ENCODE measurements around the gene GLI3. TPM values are rescaled to one million over a fixed set of nuclear protein-coding genes. Genes with fewer than 3 reads are reported as not detected.

Gene GLI3
- total RNA-seq, 1 experiment from 2014 or later: 45.0 TPM

DNA sequence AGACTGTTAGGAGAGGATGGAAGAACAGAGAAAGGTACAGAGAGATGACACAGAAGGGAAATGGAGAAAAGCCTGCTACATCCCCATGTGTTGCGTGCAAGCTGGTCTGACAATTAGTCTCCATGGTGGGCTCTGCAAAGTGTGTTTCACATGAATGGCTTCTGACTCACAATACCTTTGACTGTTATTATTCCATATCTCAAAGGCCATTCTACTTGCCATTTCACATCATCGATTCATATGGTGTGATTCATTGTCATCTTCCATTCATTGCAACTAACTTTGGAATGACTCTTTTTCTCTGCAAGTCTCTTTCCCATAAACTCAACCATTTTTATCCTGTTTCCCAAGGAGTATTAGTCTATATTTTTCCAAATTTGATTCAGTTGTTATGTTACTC lies 325.2 kb downstream of the GLI3 start:
- Histone ChIP-seq H3K79me2 (ENCODE audit: insufficient read depth, low read length) (no peaks in the 10 kb centered on the region), H2AFZ (ENCODE audit: low read length) (no peak overlapping the region), H3K4me2 (ENCODE audit: insufficient read depth, insufficient read length, low read length) (no peak overlapping the region), H2BK5ac (ENCODE audit: insufficient read length, low read length) (no peak overlapping the region), H2BK15ac (ENCODE audit: low read depth, low read length) (no peak overlapping the region), H3K23ac (ENCODE audit: insufficient read length, low read depth, low read length) (no peak overlapping the region), H2BK120ac (ENCODE audit: low read depth, low read length, poor library complexity, severe bottlenecking) (no peak overlapping the region), H4K91ac (ENCODE audit: insufficient read length, low read depth, low read length) (no peak overlapping the region), H3K9ac (ENCODE audit: extremely low read depth, insufficient read length, low read length) (no peak overlapping the region), H3K79me1 (ENCODE audit: insufficient read depth, low read depth, low read length, poor library complexity, severe bottlenecking) (no peaks in the 10 kb centered on the region), H3K23me2 (ENCODE audit: insufficient read length, low read depth, low read length, poor library complexity, severe bottlenecking) (no peaks in the 10 kb centered on the region), H3K9me3 (ENCODE audit: control insufficient read depth, low read depth, low read length) (no peaks in the 10 kb centered on the region), H3K27me3 (ENCODE audit: insufficient read depth, low read length) (no peaks in the 10 kb centered on the region), H2BK20ac (ENCODE audit: low read depth, low read length, poor library complexity, severe bottlenecking) (no peak overlapping the region), H4K8ac (replicated peaks; ENCODE audit: insufficient read length, low read depth, low read length) (no peak overlapping the region), H3K4ac (ENCODE audit: low read depth, low read length) (no peak overlapping the region), H3K18ac (ENCODE audit: insufficient read length, low read depth, low read length) (no peak overlapping the region), H3K27ac (ENCODE audit: insufficient read length, low read depth, low read length) (no peak overlapping the region), H4K5ac (ENCODE audit: insufficient read length, low read depth, low read length) (no peak overlapping the region), H3K56ac (ENCODE audit: insufficient read length, low read depth, low read length) (no peak overlapping the region), H3K14ac (ENCODE audit: insufficient read depth, low read length) (no peak overlapping the region), H2BK12ac (ENCODE audit: insufficient read length, low read depth, low read length) (no peak overlapping the region), H2AK5ac (ENCODE audit: insufficient read length, low read length) (no peak overlapping the region), H4K20me1 (ENCODE audit: control insufficient read depth, insufficient read depth, insufficient read length) (no peaks in the 10 kb centered on the region), H3K4me1 (ENCODE audit: insufficient read depth, low read length) (no peaks in the 10 kb centered on the region), H3T11ph (ENCODE audit: low read length) (no peak overlapping the region)
- no peak for TF ChIP-seq CTCF (conservative IDR thresholded peaks at IDR 0.05)
- Mint-ChIP-seq H3K27me3 (ENCODE audit: low read depth) (no peaks in the 10 kb centered on the region), H3K4me3 (no peak overlapping the region), H3K4me1 (no peaks in the 10 kb centered on the region), H3K27ac (no peak overlapping the region), H3K36me3 (ENCODE audit: insufficient read depth in 1 of 3, low read depth in 3 of 3) (no peaks in the 10 kb centered on the region; a peak in 1 of 7 replicates), H3K9me3 (peaks cover 0 to 3% of the 10 kb centered on the region in 2 experiments; a peak in 3 of 5 replicates)
- no CpG with 5 or more reads among the region's 2 CpGs for WGBS (ENCODE audit: extremely low coverage, insufficient read length, low lambda C conversion rate)
- no peak for DNase-seq
